Measurements from ENCODE around the gene TNK1.

TNK1 gene

GRCh38 chr17:7403977-7404736 lies 23.3 kb downstream of the TNK1 start, which contains the start of gene TMEM256 (continued):
- TF ChIP-seq ZNF704 (tag by site-specific recombination; IDR thresholded peaks at IDR 0.05) (no peak), ZNF510 (tag by site-specific recombination; IDR thresholded peaks at IDR 0.05; ENCODE audit: insufficient replicate concordance) (no peak), RBAK (tag by site-specific recombination; IDR thresholded peaks at IDR 0.05) (no peak), CTCF (tag by site-specific recombination; IDR thresholded peaks at IDR 0.05) (no peak), BCL11A (tag by site-specific recombination; IDR thresholded peaks at IDR 0.05; ENCODE audit: low read depth) (peak; percentile 72; the same call in 1 of the 2 replicates), ZNF398 (tag by site-specific recombination; IDR thresholded peaks at IDR 0.05) (peak; percentile 95), ZBTB1 (tag by site-specific recombination; IDR thresholded peaks at IDR 0.05) (no peak), YY2 (tag by site-specific recombination; IDR thresholded peaks at IDR 0.05) (no peak), ZNF561 (tag by site-specific recombination; IDR thresholded peaks at IDR 0.05; ENCODE audit: borderline replicate concordance) (no peak), ZBTB10 (tag by site-specific recombination; IDR thresholded peaks at IDR 0.05) (no peak), ZNF658 (tag by site-specific recombination; IDR thresholded peaks at IDR 0.05) (no peak), ZBTB48 (tag by site-specific recombination; IDR thresholded peaks at IDR 0.05) (no peak), ZNF596 (tag by site-specific recombination; IDR thresholded peaks at IDR 0.05) (no peak), ZNF518A (tag by site-specific recombination; conservative IDR thresholded peaks at IDR 0.05; ENCODE audit: low read depth) (no peak), KLF10 (tag by site-specific recombination; IDR thresholded peaks at IDR 0.05) (peak; percentile 65; the same call in 1 of the 2 replicates), ZNF664 (tag by site-specific recombination; IDR thresholded peaks at IDR 0.05) (no peak), ZNF544 (tag by site-specific recombination; IDR thresholded peaks at IDR 0.05) (no peak), ZNF324 (tag by site-specific recombination; IDR thresholded peaks at IDR 0.05) (no peak), ZSCAN16 (tag by site-specific recombination; IDR thresholded peaks at IDR 0.05) (no peak), KLF16 (tag by site-specific recombination; IDR thresholded peaks at IDR 0.05) (0 out of 2 replicates have a peak, but pooled peaks have one; percentile 56), AEBP2 (tag by site-specific recombination; IDR thresholded peaks at IDR 0.05; ENCODE audit: borderline replicate concordance) (no peak), ZNF48 (tag by site-specific recombination; IDR thresholded peaks at IDR 0.05) (no peak), ZFP37 (tag by site-specific recombination; IDR thresholded peaks at IDR 0.05) (no peak), GLIS1 (tag by site-specific recombination; IDR thresholded peaks at IDR 0.05) (peak; percentile 73), ZNF423 (tag by site-specific recombination; IDR thresholded peaks at IDR 0.05) (no peak), ZNF677 (tag by site-specific recombination; IDR thresholded peaks at IDR 0.05) (no peak)

Data from HEK293 (cell line).